Stimulated activated CD8-positive, alpha-beta memory T cell treated with anti-CD3 and anti-CD28 coated beads, Interleukin-15, amount 100 ng/mL, for 4 hours (primary cell): ENCODE measurements around the gene HSDL1.

Experiments used
- DNase-seq, 2 donors: peaks; one replicate each; pipeline ENCODE4 v3.0.0-alpha.2; 2020; ENCODE audit warnings: low read depth in 2 of 2

The HSDL1 gene

DNA sequence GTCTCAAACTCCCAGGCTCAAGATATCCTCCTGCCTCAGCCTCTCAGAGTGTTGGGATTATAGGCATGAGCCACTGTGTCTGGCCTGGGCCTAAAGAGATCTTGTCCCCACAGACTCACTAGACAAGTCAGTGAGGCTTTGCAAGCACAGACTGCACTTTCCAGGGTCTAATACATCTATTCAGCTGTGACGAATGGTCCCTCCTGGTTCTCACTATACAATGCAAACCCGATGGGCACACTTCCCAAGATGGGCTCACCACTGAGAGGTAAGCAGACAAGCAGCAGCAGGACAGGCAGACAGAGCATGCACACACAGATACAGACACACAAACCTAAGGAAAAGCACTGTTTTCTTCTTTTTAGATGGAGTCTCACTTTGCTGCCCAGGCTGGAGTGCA lies 37.1 kb downstream of the HSDL1 start:
- no peak for DNase-seq

DNA sequence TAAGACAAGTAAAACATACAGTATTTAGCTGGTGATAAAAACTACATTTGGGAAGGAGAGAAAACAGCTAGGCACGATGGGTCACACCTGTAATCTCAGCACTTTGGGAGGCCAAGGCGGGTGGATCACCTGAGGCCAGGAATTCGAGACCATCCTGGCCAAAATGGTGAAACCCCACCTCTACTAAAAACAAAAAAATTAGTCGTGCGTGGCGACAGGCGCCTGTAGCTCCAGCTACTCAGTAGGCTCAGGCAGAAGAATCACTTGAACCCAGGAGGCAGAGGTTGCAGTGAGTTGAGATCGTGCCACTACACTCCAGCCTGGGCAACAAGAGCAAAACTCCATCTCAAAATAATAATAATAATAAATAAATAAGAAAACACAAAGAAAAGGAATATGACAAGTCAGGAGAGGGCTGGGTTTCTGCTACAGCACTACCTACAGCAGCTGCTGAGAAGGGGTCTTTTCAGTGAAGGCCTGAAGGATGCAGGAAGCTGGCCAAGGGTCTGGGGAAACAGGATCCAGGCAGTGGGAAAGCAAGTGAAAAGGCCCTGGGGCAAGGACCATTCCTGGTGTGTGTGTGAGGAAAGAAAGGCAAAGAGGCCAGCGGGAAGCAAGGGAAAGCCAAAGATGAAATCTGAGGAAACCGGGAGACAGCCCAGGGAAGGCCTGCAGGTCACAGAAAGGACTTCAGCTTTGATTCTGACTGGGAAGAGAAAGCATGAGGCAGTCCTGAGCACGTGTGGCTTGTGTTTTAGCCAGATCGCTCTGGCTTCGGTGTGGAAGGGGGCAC lies 38.8 kb downstream of the HSDL1 start:
- DNase-seq, result no peak

DNA sequence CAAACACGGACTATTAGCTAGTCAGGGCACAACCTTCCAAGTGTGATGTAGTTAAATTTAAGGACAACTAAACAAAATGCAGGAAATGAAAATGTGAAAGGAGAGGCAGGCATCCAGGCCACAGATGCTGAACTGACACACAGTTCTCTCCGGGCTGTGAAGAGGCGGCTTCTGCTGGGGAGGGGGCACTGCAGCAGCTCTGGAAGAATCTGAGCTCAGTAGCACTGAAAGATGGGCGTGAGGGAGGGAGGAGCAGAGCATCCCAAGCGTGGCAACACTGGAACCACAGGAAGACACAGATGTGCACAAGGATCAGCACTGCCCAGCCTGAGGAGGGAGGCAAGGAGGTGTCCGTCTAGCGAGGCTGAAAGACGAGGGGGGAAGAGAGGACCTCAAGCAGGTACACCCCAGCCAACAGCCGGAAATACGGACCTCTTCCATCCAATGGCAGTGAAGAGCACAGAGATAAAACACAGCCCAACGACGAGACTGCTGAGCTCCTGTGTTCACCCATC lies 39.6 kb downstream of the HSDL1 start:
- no peak for DNase-seq

DNA sequence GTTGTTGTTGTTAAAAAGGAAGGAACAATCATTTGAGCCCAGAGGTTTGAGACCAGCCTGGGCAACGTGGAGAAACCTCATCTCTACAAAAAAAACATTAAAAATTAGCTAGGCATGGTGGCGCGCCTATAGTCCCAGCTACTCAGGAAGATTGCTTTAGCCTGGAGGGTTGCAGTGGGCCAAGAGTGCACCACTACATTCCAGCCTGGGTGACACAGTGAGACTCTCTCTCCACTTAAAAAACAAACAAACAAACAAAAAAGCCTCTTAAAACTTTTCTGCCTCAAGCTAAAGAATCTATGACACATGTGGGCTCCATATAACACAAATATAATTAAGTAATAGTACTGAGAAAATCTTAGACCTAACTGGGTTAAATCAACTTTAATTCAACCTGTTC lies 40.7 kb downstream of the HSDL1 start:
- DNase-seq, result no peak

DNA sequence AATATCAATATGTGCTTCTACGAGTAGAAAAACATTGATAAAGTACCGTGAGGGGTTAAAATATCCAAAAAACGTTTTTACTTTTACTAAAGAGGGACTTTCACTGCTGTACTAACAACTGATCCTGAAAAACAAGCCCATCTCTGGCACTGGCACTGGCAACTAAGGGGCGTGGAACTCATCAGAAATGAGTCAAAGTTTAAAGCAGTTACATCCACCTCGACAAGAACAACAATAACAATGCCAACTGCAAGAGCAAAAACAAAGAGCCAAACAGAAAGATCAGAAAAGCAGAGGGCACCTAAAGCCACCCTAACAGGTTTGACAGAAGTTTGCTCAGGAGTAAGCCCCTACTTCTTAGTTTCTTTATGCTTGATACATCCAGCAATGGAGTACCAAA lies 41.3 kb downstream of the HSDL1 start:
- no peak for DNase-seq

DNA sequence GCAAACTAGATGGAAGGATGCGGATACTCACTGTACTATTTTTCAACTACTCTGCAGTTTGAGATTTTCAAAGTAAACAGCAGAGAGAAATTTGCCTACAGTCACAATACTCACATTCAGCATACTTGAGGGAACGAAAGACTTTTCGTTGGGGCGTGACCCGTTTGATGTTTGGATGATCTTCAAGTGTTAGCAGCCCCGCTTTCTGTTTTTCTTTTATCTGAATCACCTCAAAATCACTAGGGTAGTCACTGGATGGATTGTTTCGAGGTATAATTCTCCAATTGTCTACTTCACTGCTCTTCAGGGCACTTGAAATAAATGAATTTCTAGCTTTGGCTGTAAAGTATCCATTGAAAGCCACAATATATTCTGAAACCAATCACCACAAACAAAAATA lies 46.0 kb downstream of the HSDL1 start:
- DNase-seq, result no peak

DNA sequence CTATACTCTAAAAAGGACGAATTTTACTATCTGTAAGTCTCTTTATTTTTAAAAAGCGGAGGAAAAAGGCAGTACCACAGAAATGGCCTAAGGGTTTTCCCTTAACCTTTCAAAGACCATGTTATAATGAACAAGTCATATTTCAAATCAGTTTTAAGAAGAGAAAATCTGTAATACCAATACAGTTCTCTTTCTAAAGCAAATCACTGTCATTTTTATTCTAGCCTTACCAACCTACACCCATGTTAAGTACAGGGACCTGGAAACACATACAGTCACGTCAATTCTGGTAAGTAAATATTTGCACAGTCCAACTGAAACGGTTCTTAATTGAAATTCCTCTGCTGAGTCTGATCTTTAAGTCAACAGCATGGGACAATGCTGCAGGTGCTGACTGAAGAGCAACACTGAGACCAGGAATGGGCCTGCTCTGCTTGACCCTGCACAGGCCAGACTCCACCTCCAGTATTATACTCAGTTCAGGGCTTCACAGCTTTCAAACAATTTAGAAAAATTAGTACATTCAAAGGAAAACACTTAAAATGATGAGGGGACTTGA lies 48.5 kb downstream of the HSDL1 start:
- DNase-seq, result no peak

DNA sequence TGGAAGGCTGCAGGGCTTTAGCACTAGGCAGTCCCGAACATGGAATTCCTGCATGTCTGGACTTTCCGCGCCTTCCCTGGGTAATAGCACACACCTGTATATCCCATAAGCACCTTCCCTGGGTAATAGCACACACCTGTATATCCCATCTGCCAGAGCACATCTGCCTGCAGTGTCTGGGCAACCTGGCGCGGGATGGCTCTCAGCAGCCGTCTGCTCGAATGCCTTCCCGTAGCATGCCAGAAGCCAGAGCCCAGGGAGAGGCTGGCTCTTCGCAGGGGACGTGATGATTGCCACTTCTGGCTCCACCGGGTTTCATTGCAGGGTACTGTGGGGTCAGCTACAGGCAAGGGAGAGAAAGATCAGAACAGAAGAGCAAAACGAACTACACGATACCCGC lies 49.5 kb downstream of the HSDL1 start:
- DNase-seq, result no peak

DNA sequence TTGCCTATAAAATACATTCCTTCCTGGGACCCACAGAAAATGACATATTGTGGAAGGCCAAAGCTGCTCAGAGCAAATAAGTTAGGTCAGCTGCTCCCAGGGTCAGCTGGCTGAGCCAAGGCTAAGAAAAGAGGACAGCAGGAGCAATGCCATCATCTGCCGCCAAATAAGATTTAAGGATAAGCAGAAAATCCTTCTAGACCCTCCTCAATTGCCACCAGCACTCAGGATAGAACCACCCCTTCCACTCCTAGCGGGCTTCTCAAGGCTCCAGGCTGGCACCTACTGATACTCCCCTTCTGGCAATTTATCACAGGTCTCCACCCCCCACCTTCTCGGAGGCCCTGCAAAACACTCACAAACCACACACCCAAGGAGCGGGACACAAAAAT lies 51.1 kb downstream of the HSDL1 start:
- no peak for DNase-seq

DNA sequence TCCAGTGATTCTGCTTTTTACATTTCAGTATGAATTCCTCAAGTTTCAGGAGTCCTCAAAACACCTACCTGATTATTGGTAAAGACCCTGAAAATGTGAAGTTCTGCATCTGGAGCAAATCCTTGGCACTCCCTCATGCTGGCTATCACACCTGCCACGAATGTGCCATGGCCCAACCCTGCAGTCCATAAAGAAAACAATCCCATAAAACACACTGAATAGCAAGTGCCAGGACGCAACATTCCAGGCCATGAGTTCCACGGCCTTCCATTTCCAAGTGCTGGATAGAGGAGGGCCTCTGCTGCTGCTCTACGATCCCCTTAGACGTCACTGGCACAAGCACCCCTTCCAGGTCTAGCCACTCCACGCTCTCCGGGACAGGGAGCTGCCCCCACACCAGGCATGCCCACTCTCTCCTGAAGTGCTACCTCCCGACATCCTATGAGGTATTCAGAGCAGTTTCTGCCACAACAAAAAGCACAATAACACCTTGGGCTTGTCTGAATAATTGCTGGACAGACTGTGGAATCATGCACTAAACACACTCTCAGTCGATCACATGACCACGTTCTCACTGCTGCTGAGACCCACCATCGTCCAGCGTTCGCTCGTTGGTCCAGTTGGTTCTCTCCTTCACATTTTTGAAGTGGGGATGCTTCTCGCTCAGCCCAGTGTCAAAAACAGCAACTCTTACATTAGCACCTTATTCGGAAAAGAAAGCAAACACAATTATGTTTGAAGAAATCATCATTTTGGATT lies 51.7 kb downstream of the HSDL1 start:
- no peak for DNase-seq

DNA sequence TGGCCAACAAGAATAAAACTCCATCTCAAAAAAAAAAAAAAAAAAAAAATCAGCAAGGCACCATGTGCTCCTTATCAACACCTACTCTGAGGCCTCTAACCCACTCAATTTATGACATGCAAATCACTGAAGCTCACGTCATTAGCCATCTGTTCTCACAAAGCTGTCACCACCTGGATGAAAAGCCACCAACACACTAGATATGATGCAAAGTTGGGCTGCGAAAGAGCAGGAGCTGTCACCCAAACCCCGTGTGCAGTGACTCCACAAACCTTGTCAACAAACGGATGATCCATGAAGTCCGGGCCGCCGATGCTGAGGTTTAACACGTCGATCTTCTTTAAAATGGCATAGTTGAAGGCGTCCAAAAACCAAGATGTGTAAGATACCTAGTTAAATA lies 53.5 kb downstream of the HSDL1 start:
- no peak for DNase-seq

DNA sequence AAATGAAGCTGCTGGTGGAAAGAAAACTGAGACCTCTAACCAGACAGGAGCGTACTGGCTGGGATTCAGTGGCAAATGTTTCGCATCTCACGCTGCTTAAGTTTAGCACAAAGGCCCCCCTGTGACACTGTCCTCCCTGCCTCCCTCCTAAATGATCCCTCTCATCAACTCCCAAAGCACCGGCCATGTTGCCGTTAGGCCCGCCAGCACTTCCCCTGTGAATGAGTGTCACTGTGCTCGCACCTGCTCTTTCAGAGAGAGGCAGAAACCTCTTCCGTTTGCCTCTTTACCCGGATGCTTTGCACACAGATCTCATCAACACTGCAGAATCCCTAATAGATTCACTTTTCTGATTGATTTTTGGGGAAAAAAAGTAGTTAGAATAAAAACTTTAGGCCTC lies 54.8 kb downstream of the HSDL1 start:
- no peak for DNase-seq

DNA sequence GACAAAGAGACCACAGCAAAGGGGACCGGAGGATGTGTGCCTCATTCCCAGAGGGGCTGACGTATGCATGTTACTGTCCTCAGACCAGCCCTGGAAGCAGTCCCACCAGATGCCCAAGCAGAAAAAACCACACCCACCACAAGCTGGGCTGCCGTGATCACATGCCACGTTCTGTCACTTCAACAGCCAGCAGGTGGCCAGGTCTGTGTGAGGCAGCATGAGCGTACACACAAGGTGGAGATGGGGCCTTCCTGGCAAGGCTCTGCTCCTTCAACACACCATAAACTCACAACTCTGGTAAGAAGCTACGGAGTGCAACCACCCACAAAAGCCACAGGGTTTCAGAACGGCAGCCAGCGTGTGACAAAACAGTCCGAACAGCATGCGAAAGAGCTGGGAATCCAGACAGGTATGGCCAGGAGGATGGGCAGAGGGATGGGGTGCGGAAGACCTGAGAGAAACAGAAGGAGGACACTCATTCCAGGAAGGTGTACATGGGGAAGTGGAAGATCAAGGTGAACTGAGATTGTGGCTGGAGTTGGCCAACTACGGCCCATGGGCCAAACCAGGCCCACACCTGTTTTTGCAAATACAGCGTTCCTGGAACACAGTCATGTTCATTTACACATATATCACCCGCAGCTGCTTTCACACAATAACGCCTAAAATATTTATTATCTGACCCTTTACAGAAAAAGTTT lies 56.1 kb downstream of the HSDL1 start:
- DNase-seq, result no peak

DNA sequence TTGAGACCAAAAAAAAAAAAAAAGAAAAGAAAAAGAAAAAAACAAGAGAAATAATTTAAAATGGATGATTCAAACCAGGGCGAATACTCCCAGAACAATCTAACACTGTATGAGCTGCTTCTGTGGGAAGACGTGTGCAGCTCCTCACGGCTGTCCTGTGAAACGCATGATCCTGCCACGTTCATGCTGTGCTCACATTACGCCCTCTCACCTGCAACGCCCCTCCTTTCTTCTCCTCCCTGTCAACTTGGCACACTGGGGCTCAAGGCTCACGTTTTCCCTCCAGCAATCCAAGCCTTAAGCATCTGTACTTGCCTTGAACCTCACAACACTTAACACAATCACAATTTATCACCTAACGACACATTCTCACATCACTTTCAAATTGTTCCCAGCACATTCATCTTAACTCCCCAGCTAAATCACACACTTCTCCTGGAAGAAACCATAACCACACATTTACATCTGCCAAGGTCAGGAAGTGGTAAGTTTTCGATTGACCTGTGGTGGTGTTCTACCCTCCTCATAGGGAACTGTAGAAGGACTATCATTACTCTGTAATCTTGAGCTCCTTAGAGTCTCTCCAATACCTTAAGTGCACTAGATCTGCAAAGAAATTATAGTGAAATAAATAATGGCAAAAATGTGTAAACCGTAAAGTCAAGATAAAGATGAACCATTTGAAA lies 57.4 kb downstream of the HSDL1 start:
- DNase-seq, result no peak

DNA sequence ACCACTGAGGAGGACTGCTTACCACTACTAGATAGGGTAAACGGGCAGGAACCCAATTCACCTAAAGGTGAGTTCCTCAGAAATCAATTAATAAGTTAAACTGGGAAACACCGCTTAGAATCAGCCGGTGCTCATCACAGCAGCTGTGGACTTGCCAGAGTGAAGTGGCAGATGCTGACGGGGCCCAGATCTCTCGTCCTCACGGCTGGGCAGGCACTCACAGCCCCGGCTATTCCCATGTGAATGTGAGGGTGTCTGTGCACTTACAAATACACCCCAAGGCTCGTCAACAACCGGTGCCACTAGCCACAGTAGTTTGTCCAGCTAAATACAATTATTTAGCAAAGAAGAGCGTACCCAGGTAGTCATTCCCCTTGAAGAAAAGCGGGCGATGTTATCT lies 58.0 kb downstream of the HSDL1 start:
- no peak for DNase-seq

DNA sequence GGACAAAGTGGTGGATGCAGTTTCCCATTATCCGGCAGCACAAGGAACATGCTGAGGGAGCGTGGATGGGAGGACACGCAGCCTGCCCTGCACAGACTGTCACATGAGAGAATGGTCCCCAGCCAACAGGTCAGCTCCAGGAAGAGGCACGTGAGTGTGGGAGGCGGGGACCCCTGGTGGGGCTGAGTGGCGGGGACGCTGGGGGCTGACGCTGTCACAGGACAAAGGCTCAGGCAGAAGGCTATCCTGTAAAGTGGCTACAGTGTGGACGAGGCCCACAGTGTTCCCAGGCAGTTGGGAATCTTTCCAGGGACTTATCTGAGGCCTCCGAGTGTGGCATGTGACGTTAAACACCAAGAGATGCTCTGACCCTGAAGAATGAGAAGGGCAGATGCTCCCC lies 58.6 kb downstream of the HSDL1 start:
- no peak for DNase-seq

DNA sequence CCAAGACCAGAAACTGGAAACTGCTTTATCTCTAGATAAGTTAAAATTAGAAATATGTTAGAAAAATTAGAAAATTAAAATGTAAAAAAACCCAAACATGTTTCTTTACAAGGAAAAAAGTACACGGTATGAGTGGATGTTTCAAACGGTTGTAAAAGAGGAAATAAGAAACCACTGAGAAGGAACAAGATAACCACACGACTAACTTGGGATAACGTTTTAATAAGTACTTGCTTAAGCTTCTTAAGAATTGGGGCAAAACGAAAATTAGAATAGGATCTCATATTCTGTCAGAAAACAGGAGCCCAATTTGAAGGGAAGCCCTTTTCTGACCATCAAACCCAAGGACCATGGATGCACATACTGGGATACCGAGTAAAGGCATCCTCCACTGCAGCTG lies 59.2 kb downstream of the HSDL1 start:
- no peak for DNase-seq

DNA sequence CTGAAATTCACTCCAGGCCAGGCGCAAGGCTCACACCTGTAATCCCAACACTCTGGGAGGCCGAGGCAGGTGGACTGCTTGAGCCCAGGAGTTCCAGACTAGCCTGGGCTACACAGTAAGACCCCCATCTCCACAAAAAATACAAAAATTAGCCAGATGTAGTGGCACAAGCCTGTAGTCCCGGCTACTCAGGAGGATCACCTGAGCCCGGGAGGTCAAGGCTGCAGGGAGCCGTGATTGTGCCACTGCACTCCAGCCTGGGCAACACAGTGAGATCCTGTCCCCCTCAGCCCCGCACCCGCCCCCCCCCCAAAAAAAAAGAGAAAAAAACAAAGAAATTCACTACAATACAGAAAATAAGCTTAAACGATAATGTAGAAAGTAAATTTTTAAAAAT lies 59.7 kb downstream of the HSDL1 start:
- no peak for DNase-seq

DNA sequence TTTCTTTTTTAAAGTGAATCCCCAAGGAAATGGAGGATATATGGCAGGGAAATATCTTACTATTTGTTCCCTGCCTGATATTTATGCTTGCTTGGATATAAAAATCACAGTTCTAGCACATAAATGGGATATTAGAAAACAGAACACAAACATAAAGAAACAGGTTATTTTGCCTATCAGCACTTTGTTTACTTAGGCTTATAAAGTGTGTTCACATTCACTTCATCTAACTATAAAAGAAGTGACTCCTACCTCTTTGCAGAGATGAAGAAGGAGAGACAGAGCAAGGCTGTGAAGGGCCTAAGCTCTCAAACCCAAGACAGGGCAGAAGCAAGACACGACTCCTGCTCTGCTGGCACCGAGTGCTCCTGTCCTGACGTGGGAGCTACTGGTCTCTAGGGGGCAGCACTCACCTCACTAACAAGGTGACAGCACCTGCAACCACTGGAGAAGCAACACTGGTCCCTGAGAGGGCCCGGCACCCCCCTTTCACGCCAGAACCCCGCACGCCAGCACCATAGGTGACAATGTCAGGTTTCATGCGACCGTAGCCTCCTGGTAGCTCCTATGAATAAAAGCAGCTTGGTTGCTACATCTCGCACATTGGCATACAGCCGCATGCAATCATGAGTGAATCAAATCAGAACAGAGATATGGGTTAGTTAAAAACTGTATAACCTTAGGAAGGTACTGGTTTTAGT lies 60.3 kb downstream of the HSDL1 start:
- peak; percentile 27 to 47 for DNase-seq

DNA sequence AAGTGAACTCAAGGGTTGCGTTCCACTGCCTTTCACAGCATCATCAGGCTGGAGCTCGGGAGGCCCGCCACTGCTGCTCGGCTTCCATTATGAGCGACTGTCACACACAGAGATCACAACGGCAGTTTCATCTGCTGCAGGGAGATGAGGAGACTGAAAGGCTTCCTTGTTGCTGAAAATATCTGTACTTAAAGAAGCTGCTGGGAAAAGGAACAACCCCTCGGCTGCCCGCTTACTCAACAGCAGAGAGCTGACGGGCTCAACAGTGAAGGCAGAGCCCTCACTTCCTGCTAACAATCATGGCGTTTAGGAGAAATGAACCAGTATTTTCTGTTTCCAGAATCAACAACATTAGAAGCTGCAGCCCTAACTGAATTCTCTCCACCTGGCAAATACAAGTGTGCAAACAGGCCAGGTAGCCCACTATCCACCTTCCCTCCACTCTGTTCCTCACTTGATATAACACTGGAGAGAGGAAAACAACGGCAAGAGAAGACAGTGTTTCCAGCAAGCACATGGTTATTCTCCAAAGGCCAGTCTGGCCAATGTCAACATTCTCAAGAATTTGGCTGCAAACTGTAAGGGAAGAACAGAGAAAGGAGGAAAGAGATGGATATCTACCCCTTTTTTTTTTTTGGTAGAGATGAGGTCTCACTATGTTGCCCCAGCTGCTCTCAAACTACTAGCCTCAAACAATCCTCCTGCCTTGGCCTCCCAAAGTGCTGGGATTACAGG lies 62.0 kb downstream of the HSDL1 start:
- DNase-seq, result no peak
